GM19035 (cell line): Measurements from ENCODE around the gene AHCYL1.
"Not testable (repeated sequence)": the region's sequence is repeated elsewhere in the genome, so short reads cannot be mapped to it uniquely, and the experiment has no call there.

Experiments used
- ATAC-seq: cut with Tn5 transposase; IDR thresholded peaks from one replicate; pipeline ENCODE4 v1.9.1; 2021; ENCODE audit not compliant: unreplicated experiment

The AHCYL1 gene

DNA sequence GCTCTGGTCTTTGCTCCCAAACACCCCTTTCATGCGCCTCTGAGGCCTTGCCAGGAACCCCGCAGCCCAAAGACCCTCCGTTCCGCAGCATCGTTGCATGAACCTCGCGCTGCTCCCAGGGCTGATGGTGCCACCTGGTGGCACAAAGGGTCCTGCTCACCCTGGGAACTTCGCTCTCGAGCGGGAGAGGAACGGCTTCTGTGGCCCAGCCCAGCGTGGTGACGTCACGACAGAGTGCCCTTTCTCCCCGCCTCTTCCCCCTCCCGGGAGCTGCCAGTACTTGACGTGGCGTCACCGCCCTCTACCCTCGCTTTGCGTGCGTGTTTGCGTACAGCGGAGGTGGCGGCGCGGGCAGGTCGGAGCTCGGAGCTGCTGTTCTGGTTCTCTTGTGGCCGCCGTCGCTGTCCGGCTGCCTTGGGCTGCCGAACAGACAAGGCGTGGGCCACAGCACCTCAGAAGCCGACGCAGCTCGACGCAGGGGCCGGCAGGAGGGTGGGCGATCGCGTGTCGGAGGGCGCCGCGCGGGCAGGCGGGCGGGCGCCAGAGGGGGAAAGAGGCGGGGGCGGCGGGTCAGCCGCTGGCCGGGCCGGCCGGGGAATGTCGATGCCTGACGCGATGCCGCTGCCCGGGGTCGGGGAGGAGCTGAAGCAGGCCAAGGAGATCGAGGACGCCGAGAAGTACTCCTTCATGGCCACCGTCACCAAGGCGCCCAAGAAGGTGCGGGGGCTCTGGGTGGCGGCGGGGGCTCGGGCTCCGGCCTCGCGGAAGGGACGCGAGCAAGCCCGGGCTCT is at the start of gene AHCYL1:
Gene AHCYL1 (plus strand): TSS at position 310 of the 791 bp plus-strand sequence. CDS start 288 bp downstream, at position 598.
- ATAC-seq, result peak; percentile 99

DNA sequence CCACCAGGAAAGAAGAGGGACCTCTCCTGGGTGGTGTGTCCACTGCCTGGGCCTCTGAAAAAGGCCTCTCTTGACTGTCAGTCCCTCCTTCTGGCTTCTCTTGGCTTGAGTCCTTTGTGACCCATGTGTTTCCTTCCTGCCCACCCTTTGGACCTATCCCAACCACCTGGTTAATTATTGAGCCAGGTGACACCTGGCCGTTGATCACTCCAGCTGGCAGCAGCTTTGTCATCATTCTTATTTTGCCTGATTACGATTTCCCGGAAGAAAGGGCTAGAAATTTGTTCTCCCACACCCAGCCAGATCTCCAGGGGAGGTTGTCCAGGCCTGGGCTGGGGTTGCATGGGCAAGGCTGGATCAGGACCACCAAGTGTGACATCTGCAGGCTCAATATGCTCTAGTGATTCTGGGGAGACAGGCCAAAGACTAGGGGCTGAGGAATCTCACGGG is 49.1 kb upstream of the AHCYL1 start:
- ATAC-seq, result no peak

DNA sequence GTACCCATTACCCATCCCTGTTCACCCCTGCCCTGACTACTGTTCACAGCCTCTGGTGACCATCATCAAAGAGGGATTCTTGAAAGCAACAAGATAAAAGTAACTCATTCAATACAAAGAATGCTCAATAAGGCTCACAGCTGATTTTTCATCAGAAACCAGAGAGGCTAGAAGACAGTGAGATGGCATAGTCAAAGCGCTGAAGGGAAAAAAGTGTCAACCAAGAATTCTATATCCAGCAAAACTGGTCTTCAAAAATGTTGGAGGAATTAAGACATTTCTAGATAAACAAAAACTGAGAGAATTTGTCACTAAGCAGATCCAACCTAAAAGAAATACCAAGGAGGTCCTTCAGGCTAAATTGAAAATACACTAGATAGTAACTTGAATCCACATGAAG is 46.8 kb upstream of the AHCYL1 start:
- ATAC-seq, result no peak

GRCh38 chr1:109938556-109938955 is 46.0 kb upstream of the AHCYL1 start:
- ATAC-seq, result no peak

DNA sequence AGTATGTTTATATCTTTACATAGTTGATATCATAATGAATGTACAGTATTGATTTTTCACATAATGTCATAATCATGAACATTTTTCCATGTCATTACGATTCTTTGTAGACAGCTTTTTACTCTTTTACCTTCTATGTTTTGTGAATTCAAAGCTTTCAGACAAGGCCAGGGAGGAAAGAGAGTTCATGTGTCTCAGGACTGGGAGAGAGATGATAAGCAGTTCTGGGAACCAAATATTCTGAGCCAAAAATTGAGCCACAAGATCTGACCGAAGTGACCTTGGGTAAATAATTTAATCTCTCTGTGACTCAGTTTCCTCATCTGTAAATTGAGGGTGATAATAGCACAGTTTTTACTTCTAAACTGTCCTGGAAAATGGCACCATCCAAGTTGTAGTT is 42.1 kb upstream of the AHCYL1 start:
- no peak for ATAC-seq

DNA sequence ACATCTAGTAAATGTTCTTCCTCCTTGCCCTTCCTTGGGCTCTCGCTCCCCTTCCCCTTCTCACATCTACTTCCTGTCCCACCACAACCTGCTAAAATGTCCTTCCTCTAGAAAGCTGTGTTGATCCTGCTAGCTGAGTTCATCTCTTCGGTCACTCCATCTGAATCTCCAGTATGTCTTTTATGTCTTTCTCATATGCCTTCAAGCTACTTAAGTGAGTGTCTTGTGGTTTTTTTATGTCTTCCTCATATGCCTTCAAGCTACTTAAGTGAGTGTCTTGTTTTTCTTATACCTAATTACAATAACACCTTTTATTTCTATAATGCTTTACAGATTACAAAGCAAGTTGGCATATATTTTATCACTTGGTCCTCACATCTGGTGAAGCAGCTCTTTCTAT is 40.0 kb upstream of the AHCYL1 start:
- no peak for ATAC-seq

DNA sequence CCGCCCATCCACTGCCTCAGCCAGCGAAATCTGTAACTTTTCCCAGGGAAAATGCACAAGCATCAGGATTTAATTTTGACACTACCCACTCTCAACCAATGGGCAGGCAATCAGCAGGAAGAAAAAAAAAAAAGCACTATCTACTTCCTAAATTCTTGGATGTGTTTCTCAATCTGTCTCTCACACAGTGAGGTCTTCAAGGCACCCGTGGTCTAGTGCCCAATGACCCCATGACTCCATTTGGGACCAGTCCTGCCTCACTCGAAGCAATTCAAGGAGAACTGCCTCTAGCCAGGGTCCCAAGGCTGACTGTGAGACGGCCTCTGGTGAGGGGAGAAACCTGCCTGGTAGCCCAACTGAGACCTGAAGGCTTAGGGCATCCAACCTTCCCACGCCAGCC is 38.1 kb upstream of the AHCYL1 start:
- ATAC-seq, result no peak

- ATAC-seq, result no peak
Measured at GRCh38 chr1:109947582-109948284, 36.8 kb upstream of the AHCYL1 start.

DNA sequence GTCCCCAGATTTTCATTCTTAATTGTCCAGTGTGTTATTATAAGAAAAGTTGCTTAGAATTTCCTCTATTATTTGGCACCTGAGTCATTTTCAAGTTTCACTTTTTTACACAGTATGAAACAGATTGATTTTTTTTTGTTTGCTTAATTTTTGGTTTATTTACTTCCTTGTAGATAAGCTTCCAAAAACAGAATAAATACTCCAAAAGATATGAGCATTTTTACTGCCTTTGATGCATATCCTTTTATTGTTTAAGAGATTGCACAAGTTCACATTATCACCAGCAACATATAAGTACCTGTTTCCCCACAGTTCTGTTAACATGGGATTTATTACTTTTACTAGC is 36.3 kb upstream of the AHCYL1 start:
- no peak for ATAC-seq

DNA sequence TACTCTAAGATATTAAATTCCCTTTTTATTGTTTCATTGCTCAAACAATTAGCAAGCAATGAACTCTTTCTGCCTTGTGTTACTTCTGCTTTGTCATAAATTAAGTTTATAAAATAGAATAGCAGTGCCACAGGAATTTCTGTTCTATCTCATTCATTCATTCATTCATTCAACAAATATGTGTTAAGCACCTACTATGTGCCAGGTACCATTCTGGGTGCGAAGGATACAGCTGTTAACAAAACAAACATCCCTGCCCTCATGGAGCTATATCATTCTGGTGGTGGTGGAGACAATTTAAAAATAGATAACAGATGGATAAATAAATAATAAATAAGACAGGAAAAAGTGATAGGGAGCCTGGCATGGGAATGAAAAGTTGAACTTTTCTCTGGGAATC is 34.5 kb upstream of the AHCYL1 start:
- no peak for ATAC-seq

- ATAC-seq, result no peak
Measured at GRCh38 chr1:109950509-109950908, 34.1 kb upstream of the AHCYL1 start.

GRCh38 chr1:109951501-109951900 is 33.1 kb upstream of the AHCYL1 start:
- not testable (repeated sequence) for ATAC-seq

- no peak for ATAC-seq
Measured at GRCh38 chr1:109954041-109954512, 30.5 kb upstream of the AHCYL1 start.

DNA sequence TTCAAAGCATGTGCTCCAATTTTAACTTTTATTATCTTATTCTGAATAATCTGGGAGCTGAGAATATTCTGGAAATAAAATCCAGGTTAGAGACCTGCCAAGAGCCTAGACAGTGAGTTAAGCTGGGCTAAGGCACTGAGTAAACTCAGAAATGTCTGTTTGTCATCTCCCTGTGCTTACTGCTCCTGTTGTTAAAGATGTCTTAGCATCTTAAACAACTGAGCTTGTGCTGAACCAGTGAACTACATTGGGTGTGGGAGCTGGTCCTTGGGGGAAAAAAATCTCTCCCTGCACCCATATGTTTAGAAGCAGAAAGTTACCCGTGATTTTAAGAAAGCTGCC is 25.0 kb upstream of the AHCYL1 start:
- ATAC-seq, result no peak

- no peak for ATAC-seq
Measured at GRCh38 chr1:109959974-109960744, 24.4 kb upstream of the AHCYL1 start.

DNA sequence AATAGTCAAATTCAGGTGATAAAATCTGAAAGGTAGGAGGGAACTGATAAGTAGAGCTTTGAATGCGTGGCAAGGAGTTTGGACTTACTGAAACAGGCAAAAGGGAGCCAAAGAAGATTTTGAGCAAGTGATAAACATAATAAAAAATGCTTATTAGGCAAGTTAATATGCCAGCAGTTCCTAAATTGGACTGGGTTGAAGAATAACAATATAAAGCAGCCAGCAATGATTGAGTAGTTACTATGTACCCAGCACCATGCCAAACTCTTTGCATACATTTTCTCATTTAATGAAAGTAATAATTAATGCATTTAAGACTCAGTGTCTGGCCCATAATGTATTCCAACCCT is 23.8 kb upstream of the AHCYL1 start:
- ATAC-seq, result no peak

GRCh38 chr1:109963864-109964263 is 20.7 kb upstream of the AHCYL1 start:
- ATAC-seq, result no peak

- no peak for ATAC-seq
Measured at GRCh38 chr1:109969146-109969829, 15.3 kb upstream of the AHCYL1 start.

DNA sequence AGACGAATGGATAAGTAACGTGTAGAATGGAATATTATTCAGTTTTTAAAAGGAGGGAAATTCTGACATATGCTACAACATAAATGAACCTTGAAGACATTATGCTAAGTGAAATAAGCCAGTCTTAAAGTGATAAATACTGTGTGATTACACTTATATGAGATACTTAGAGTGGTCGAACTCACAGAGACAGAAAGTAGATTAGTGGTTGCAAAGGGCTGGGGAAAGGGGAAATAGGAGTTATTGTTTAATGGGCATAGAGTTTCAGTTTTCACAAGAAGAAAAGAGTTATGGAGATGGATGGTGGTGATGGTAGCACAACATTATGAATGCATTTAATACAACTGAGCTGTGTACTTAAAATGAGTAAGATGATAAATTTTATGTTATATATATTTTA is 14.7 kb upstream of the AHCYL1 start:
- ATAC-seq, result no peak

DNA sequence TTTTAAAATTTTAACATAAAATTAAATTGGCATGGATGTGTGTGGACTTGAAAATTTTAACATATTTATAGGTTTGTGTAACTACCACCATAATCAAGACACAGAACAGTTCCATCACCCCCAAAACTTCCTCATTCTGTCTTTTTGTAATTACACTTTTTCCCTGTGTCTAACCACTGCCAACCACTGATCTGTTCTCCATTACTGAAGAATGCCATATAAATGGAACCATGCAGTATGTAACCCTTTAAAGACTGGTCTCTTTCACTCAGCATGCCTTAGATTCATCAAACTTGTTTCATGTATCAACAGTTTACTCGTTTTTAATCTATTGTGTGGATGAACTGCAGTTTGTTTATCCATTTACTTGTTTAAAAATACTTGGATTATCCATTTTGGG is 13.0 kb upstream of the AHCYL1 start:
- no peak for ATAC-seq

DNA sequence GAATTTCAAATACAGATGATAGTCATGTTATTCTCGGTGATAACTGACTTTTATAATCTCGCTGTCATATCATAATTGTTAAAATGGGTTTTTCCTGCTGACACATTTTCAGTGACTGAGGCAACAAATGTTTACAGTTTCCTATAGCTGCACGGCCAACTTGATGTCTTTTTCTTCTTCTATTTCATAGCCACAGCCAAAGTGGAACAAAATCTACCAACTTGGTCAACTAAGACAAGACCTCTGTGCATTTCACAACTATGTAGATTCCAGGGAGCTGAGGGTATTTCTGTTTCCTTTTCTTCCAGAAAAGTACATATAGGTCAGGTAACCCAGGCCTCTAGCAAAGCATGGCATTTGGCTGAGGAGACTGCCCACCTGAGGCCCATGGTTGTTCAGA is 10.4 kb upstream of the AHCYL1 start:
- ATAC-seq, result no peak
